ENCODE results near the gene GALNT13. TPM values are rescaled to one million over a fixed set of nuclear protein-coding genes. Genes with fewer than 3 reads are reported as not detected.
A peak's percentile ranks its signal among the peaks of the same experiment; 100 is the strongest.

The GALNT13 gene
- total RNA-seq, 1 donor from 2014 or later: 7.2 TPM

- no peaks in the 10 kb centered on the region for H3K27me3 Mint-ChIP-seq
- no peak overlapping the region for H3K4me3 Mint-ChIP-seq (ENCODE audit: low read depth)
- TF ChIP-seq, protein P1, sequence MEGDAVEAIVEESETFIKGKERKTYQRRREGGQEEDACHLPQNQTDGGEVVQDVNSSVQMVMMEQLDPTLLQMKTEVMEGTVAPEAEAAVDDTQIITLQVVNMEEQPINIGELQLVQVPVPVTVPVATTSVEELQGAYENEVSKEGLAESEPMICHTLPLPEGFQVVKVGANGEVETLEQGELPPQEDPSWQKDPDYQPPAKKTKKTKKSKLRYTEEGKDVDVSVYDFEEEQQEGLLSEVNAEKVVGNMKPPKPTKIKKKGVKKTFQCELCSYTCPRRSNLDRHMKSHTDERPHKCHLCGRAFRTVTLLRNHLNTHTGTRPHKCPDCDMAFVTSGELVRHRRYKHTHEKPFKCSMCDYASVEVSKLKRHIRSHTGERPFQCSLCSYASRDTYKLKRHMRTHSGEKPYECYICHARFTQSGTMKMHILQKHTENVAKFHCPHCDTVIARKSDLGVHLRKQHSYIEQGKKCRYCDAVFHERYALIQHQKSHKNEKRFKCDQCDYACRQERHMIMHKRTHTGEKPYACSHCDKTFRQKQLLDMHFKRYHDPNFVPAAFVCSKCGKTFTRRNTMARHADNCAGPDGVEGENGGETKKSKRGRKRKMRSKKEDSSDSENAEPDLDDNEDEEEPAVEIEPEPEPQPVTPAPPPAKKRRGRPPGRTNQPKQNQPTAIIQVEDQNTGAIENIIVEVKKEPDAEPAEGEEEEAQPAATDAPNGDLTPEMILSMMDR (IDR thresholded peaks at IDR 0.05; ENCODE audit: unreplicated experiment): no peak
- DNase-seq (ENCODE audit: low spot score, unreplicated experiment): no peak
- no peaks in the 10 kb centered on the region for H3K9me3 Mint-ChIP-seq (ENCODE audit: low read depth)
- H3K27ac Mint-ChIP-seq: no peak overlapping the region
- H3K4me1 Mint-ChIP-seq (ENCODE audit: low read depth): peaks cover 1% of the 10 kb centered on the region
- H3K36me3 Mint-ChIP-seq (ENCODE audit: insufficient read depth): no peaks in the 10 kb centered on the region
Measured at GRCh38 chr2:153971250-153971649, 99.5 kb downstream of the GALNT13 start.

DNA sequence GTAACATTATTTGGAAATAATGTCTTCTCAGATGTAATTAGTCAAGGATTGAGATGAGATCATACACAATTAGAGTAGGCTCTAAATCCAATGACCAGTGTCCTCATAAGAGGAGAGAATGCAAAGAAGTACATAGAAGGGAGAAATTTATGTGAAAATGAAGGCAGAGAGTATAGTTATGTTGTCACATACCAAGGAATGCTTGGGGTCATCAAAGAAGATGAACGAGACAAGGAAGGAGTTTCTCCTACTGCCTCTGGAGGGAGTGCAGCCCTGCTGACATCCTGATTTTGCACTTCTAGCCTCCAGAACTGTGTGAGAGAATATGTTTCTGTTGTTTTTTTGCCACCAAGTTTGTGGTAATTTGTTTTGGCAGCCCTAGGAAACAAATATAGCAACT is 100.1 kb downstream of the GALNT13 start:
- DNase-seq (ENCODE audit: low spot score, unreplicated experiment): no peak
- Mint-ChIP-seq H3K4me1 (ENCODE audit: low read depth) (peaks cover 1% of the 10 kb centered on the region), H3K9me3 (ENCODE audit: low read depth) (no peaks in the 10 kb centered on the region), H3K27me3 (no peaks in the 10 kb centered on the region), H3K4me3 (ENCODE audit: low read depth) (no peak overlapping the region), H3K27ac (no peak overlapping the region), H3K36me3 (ENCODE audit: insufficient read depth) (no peaks in the 10 kb centered on the region)
- TF ChIP-seq, protein P1 (IDR thresholded peaks at IDR 0.05; ENCODE audit: unreplicated experiment): no peak

DNA sequence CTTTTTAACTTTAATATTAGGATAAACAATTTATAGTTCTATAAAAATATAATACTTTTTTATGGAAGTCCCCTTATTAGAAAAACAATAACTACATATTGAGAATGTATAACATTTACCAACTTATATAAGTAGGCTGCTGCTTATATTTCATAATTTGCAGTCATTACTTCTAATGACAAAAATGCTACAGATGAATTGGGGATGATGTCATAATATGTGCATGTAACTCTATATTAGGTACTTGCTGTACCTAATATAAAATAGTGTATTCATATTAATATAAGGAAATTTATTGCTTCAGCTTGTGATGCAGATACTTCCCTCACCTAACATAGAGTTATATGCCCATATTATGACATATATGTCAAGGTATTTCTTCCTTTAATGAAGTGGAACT is 100.7 kb downstream of the GALNT13 start:
- TF ChIP-seq, protein P1 (IDR thresholded peaks at IDR 0.05; ENCODE audit: unreplicated experiment): no peak
- H3K4me3 Mint-ChIP-seq (ENCODE audit: low read depth): no peak overlapping the region
- H3K27me3 Mint-ChIP-seq: no peaks in the 10 kb centered on the region
- no peaks in the 10 kb centered on the region for H3K36me3 Mint-ChIP-seq (ENCODE audit: insufficient read depth)
- H3K4me1 Mint-ChIP-seq (ENCODE audit: low read depth): peaks cover 1% of the 10 kb centered on the region
- DNase-seq (ENCODE audit: low spot score, unreplicated experiment): no peak
- no peaks in the 10 kb centered on the region for H3K9me3 Mint-ChIP-seq (ENCODE audit: low read depth)
- no peak overlapping the region for H3K27ac Mint-ChIP-seq

GRCh38 chr2:153986488-153987229 is 114.9 kb downstream of the GALNT13 start:
- no peaks in the 10 kb centered on the region for H3K36me3 Mint-ChIP-seq (ENCODE audit: insufficient read depth)
- TF ChIP-seq, protein P1 (IDR thresholded peaks at IDR 0.05; ENCODE audit: unreplicated experiment): no peak
- H3K27me3 Mint-ChIP-seq: no peaks in the 10 kb centered on the region
- peak overlapping the region; percentile 3 for H3K27ac Mint-ChIP-seq
- H3K4me1 Mint-ChIP-seq (ENCODE audit: low read depth): no peaks in the 10 kb centered on the region
- no peaks in the 10 kb centered on the region for H3K9me3 Mint-ChIP-seq (ENCODE audit: low read depth)
- DNase-seq (ENCODE audit: low spot score, unreplicated experiment): no peak
- no peak overlapping the region for H3K4me3 Mint-ChIP-seq (ENCODE audit: low read depth)

DNA sequence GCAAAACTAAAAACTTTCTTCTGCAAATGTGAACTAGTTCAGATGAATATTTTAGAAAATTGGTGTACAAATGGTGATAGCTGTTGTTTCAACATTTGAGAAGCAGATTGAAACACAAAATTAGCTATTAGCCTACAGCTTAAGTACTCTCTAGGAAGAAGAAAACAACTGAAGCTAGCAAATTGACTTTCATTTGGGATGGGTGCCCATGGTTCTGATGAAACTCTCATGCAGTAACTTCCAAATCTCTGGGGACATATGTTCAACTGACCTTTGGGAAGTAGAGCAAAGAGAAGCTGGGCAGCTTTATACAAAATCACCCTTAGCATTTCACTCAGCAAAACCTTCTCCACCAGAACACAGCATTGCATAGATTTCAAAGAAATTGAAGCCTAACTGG is 119.0 kb downstream of the GALNT13 start:
- TF ChIP-seq, protein P1 (IDR thresholded peaks at IDR 0.05; ENCODE audit: unreplicated experiment): no peak
- Mint-ChIP-seq H3K4me3 (ENCODE audit: low read depth) (no peak overlapping the region), H3K36me3 (ENCODE audit: insufficient read depth) (no peaks in the 10 kb centered on the region), H3K27ac (no peak overlapping the region), H3K9me3 (ENCODE audit: low read depth) (peaks cover 3% of the 10 kb centered on the region), H3K4me1 (ENCODE audit: low read depth) (no peaks in the 10 kb centered on the region), H3K27me3 (no peaks in the 10 kb centered on the region)
- no peak for DNase-seq (ENCODE audit: low spot score, unreplicated experiment)

Data from progenitor cell of endocrine pancreas (in vitro differentiated cells).